Mucosa of descending colon (tissue), 3 donors: ENCODE results near the gene AGAP1. TPM values are rescaled to one million over a fixed set of nuclear protein-coding genes. Genes with fewer than 3 reads are reported as not detected.

ENCODE experiments used
- ATAC-seq: fragments of 200-7000 bp; cut with Tn5 transposase; one replicate; pipeline ENCODE4 v1.9.1; 2020; ENCODE audit warnings: mild to moderate bottlenecking, moderate library complexity
- DNase-seq, 3 donors: peaks; one replicate each; pipeline ENCODE4 v3.0.0-alpha.2; 2020
- H3K36me3 ChIP-seq: fragments of 200-600 bp; one replicate; pipeline ENCODE4 v1.8.0; 2021; ENCODE audit warnings: low read depth, mild to moderate bottlenecking
- H3K4me1 ChIP-seq: fragments of 200-600 bp; one replicate; pipeline ENCODE4 v1.8.0; 2021; ENCODE audit warnings: low read depth, mild to moderate bottlenecking
- H3K4me3 ChIP-seq: fragments of 200-600 bp; one replicate; pipeline ENCODE4 v1.8.0; 2021; ENCODE audit warnings: mild to moderate bottlenecking
- H3K9me3 ChIP-seq: fragments of 200-600 bp; one replicate; pipeline ENCODE4 v1.8.0; 2021; ENCODE audit warnings: mild to moderate bottlenecking
- CTCF ChIP-seq: fragments of 200-600 bp; IDR thresholded peaks from one replicate; pipeline ENCODE4 v1.8.0; 2022; ENCODE audit warnings: antibody characterized with exemption, mild to moderate bottlenecking
- intact Hi-C, 2 donors: fragments of 100-400 bp; cut with DNase I in 1 of 2; cut with micrococcal nuclease in 1 of 2; formaldehyde crosslinking; loops; one replicate each; pipeline versions ENCODE4 v1.11.0 to v1.11.1; 2022; cut with DNase I, micrococcal nuclease
- total RNA-seq, 3 donors: library from RNA; stranded (reverse); fragmentation: NEBNext Ultra II Directional in 2 of 3; extraction: Animal tissue kit (Norgen Biotek cat#: 25700) in 2 of 3; gene quantifications; one replicate each; pipeline versions ENCODE4 v1.2.1 to v1.2.4, GENCODE V29; 2021 to 2023
- donor health status: DM: no; HTN: no; CAD: no; lungs with moderate emphysema.
- donor health status: DM: no; HTN: no; CAD: no.
- donor health status: DM: no; HTN: yes; CAD: no.

AGAP1 gene
- total RNA-seq, 3 donors from 2014 or later, result 68.1 to 112 (median 88.9) TPM

GRCh38 chr2:235560345-235560744, 66.5 kb downstream of the AGAP1 start:
- ATAC-seq (no peak), DNase-seq (no peak)
- Histone ChIP-seq H3K9me3 (no peaks in the 10 kb centered on the region), H3K4me3 (no peak overlapping the region), H3K36me3 (no peaks in the 10 kb centered on the region), H3K4me1 (peaks cover 36% of the 10 kb centered on the region)
- no peak for TF ChIP-seq CTCF
- intact Hi-C loops, result no loop called here

- DNase-seq (peak in 1 of 3 donors; percentile 25), ATAC-seq (peak; percentile 67)
- Histone ChIP-seq H3K4me1 (peaks cover 36% of the 10 kb centered on the region), H3K9me3 (no peaks in the 10 kb centered on the region), H3K4me3 (no peak overlapping the region), H3K36me3 (no peaks in the 10 kb centered on the region)
- intact Hi-C loops, result no loop called here
- TF ChIP-seq CTCF, result no peak
Observed at GRCh38 chr2:235561450-235561849, 67.6 kb downstream of the AGAP1 start.

GRCh38 chr2:235562065-235562747, 68.4 kb downstream of the AGAP1 start:
- Histone ChIP-seq H3K36me3 (no peaks in the 10 kb centered on the region), H3K4me3 (no peak overlapping the region), H3K4me1 (peaks cover 36% of the 10 kb centered on the region), H3K9me3 (no peaks in the 10 kb centered on the region)
- DNase-seq, result peak in 1 of 3 donors; percentile 37
- intact Hi-C loops, result no loop called here
- TF ChIP-seq CTCF, result no peak
- ATAC-seq, result peak; percentile 65

- Histone ChIP-seq H3K9me3 (no peaks in the 10 kb centered on the region), H3K36me3 (no peaks in the 10 kb centered on the region), H3K4me1 (peaks cover 36% of the 10 kb centered on the region), H3K4me3 (no peak overlapping the region)
- TF ChIP-seq CTCF, result no peak
- intact Hi-C loops, result no loop called here
- ATAC-seq (peak; percentile 28), DNase-seq (peak in 1 of 3 donors; percentile 22)
Observed at GRCh38 chr2:235563056-235563910, 69.4 kb downstream of the AGAP1 start.

GRCh38 chr2:235564066-235564465, 70.2 kb downstream of the AGAP1 start:
- intact Hi-C loops, result no loop called here
- Histone ChIP-seq H3K9me3 (no peaks in the 10 kb centered on the region), H3K36me3 (no peaks in the 10 kb centered on the region), H3K4me1 (peaks cover 36% of the 10 kb centered on the region), H3K4me3 (no peak overlapping the region)
- no peak for ATAC-seq
- no peak for TF ChIP-seq CTCF
- no peak for DNase-seq
